ENCODE measurements around the gene ASB9.
A peak's percentile ranks its signal among the peaks of the same experiment; 100 is the strongest.
"Not testable (repeated sequence)": the region's sequence is repeated elsewhere in the genome, so short reads cannot be mapped to it uniquely, and the experiment has no call there.

ASB9 gene

GRCh38 chrX:15241301-15241700 lies 28.6 kb downstream of the ASB9 start:
- no peak for DNase-seq

DNA sequence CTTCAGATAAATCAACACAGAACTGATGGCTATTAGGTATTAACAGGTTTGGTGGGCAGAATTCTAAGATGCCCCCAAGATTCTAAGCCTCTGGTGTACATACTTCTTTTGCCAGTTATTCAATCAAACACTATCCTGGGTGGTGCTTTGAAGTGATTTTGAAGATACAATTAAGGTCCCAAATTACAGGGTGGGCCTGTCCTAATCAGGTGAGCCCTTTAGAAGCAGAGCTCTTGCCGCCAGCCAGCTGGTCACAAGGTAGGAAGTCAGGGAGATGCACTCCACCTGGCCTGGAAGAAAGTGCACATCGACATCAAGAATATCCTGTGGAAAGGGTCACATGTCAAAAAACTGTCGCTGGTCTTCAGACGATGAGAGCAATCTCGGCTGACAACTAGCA lies 29.5 kb downstream of the ASB9 start:
- DNase-seq: no peak

DNA sequence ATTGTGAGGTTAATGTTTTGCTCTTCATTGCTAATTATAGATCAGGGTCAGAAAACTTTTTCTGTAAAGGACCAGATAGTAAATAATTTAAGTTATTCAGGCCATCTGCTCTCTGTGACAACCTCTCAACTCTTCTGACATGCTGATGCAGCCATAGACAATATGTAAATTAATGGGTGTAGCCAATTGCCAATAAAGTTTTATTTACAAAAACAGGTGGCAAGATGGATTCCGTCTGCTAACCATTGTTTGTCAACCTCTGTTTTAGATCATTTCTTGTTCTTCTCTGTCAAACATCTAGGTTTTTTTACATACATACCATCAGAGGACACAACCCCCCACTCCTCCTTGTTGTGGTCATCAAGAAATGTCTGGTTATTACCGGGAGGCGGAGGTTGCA lies 33.7 kb downstream of the ASB9 start:
- DNase-seq: no peak

DNA sequence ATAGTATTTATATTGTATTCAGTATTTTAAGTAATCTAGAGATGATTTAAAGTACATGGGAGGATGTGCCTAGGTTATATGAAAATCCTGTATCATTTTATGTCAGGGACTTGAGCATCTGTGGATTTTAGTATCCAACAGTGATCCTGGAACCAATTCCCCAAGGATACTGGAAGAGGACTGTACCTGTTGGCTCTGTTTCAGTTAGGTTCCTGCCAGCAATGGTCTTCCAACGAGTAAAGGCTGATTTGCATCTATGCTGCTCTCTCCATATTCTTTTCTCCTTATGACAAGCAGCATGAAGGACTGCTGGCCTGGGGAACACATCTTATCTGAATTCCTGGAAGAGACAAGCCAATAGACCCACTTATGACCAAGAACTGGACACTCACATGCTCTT lies 34.9 kb downstream of the ASB9 start:
- DNase-seq: no peak

DNA sequence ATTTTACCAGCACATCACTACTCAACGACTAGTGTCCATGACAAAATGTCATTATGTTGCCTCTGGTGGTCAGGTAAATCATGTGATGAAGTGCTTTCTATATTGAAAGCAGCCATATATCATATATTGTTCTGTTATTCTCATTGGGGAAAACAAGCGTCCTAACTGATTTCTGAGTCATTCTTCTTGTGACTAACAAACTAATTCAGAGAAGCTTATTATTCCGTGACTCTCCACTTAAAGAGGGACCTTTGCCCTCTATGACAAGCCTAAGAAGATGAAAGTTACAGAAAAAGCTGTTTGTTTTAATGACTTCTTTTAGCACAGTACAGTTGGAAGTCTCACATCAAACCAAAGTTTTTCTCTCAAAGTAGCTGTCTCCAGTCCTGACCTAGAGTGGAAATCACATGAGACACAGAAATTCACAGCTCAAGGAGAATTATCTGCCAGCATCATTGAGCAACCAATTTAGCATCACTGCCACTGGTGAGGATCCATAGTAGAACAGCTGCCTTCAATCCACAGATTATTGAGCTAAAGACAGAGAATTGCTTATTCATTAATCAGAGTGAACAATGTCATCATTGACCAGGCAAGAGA lies 36.4 kb downstream of the ASB9 start:
- no peak for DNase-seq

DNA sequence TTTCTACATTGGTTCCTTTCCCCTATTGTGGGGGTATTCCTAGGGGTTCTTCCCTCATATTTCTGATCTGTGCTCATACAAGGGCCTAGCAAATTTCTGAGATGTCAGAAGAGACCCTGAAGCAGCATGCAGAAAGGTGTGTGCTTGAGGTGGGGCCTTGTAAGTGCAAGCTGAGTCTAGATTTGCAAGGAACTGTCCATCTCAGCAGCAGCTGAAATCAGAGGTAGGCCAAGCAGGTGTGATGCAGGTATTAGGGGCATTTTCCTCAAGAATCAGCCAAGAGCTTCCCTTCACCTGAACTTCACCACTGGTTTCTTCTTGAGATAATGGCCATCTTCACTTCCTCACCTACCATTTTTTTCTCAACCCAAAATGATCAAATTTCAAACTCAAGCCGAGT lies 45.1 kb downstream of the ASB9 start:
- DNase-seq: no peak

DNA sequence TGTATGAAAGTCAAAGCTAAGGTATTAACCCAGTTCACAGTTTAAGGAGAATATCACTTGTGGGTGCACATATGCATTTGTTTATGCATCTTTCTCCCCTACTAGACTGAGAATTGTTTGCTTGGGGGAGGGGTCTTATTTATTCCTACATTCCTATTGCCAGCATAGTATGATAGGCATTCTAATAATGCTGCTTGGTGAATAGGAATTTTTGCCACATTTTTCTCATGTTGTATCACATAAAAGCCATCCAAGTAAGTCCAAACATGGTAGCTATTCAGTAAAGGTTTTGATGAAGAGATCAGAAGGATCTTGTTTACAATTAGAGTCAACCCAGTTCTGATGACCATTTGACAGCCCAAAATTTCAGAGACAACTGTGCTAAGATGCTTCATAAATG lies 48.6 kb downstream of the ASB9 start:
- no peak for DNase-seq

- DNase-seq: no peak
Observed at GRCh38 chrX:15217161-15217560, 52.7 kb downstream of the ASB9 start.

GRCh38 chrX:15216280-15216679 lies 53.6 kb downstream of the ASB9 start:
- no peak for DNase-seq

DNA sequence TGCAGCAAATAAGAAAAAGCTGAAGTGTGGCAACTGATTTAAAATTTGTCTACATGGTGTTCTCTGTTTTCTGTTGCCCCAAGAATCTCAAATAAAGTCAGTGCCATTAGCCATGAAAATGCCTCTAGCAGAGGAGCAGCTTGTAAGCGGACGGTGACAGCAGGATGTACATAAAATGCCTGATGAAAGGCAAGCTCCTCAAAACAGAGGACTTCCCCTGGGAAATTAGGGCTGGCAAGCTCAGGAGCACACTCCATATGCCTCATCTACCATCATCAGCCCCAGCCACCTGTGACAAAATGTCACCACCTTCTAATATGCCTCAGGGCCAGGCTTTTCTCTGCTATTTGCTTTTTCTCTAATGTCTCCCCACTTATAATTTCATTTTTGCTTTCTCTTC lies 54.5 kb downstream of the ASB9 start:
- no peak for DNase-seq

DNA sequence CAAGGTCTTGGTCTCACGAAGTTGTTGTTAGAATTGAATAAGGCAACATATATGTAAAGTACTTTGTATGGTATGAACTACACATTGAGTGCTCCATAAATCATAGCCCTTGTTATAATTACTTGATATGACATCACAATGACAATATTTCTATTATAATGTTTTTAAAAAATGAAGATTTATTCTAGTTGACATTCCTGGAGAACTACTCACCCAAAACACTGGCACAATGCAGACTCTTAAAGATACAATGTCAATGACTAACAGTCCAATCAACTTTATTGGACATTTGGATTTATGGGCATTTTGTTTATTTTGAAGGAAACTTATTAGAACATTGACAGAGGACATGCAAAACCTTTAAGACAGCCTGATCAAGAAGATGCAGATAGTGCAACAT lies 55.3 kb downstream of the ASB9 start:
- DNase-seq: no peak

DNA sequence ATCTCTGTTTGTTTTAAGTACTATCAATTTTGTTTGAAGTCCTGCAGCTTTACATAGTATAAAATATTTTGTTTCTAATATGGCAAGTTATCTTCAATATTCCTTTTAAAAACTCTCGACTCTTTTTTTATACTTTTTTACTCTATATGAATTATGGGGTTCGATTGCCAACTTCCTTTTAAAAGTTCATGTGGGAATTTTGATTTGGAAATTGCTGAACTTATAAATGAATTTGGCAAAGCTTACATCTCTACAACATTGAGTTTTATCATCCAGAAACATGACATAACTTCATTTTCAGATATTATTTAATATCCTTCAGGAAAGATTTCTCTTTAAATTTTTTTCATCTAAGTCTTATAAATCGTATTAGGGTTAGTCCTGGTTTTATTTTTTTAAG lies 60.8 kb downstream of the ASB9 start:
- no peak for DNase-seq

DNA sequence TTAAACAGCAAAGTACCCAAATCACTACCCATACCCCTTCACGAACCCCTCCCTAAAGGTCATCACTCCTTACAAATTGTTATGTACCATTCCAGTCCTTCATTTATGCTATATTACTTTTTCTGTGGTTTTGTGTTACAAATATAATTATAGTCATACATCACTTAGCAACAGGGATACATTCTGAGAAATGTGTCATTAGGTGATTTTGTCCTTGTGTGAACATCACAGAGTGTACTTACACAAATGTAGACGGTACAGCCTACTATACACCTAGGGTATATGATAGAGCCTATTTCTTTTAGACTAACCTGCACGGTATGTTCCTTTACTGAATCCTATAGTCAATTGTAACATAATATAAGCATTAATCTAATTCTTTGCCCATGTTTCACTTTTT lies 61.9 kb downstream of the ASB9 start:
- DNase-seq: no peak

DNA sequence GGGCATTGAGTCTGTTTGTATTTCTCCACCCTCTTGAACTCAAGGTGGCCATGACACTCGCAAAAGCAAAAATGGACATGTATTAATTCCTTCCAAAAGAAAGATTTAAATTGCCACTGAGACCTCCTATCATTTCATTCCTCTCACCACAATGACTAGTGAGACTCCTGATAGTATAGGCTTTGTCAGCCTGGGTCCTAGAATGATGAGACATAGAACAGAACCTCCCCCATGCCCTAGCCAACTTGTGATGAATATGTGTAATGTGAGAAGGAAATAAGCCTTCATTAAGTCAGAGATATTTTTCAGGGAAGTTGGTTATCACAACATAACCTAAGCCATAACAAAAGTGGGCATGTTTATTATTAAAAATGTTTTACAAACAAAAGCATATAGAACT lies 62.5 kb downstream of the ASB9 start:
- no peak for DNase-seq

GRCh38 chrX:15206306-15206705 lies 63.6 kb downstream of the ASB9 start:
- peak; percentile 41 for DNase-seq

GRCh38 chrX:15204130-15204751 lies 65.6 kb downstream of the ASB9 start:
- DNase-seq: no peak

GRCh38 chrX:15203694-15204093 lies 66.2 kb downstream of the ASB9 start:
- no peak for DNase-seq

DNA sequence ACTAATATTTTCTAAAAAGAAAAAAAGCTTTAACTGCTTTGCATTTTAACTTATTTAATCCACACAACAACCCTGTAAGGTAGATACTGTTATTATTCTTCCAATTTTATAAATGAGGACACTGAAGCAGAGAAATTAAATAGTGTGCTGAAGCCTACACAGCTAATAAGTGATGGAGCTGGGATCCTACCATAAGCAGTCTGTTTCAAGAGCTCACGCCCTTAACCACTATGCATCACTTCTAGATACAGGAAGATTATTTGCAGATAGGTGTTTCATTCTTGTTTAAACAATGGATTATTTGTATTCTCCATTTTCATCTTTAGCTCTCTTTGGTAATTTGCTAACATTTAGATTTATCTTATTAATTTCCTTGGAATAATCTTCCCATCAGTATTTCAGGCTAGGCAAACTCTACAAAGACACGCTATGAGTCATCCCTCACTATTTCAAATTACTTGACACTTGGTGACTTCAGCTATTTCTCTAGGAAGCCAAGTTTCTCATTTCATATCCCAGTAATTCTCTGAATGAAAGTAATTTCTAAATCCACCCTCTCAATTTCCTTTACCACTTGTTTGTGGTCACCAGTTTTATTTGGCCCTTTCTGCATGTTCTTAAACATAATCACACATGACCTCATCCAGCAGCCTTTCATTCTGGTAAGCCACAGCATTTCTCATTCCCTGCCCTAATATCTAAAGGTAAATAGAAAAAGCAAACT lies 67.3 kb downstream of the ASB9 start:
- DNase-seq: no peak

GRCh38 chrX:15200871-15201270 lies 69.0 kb downstream of the ASB9 start:
- DNase-seq: no peak

DNA sequence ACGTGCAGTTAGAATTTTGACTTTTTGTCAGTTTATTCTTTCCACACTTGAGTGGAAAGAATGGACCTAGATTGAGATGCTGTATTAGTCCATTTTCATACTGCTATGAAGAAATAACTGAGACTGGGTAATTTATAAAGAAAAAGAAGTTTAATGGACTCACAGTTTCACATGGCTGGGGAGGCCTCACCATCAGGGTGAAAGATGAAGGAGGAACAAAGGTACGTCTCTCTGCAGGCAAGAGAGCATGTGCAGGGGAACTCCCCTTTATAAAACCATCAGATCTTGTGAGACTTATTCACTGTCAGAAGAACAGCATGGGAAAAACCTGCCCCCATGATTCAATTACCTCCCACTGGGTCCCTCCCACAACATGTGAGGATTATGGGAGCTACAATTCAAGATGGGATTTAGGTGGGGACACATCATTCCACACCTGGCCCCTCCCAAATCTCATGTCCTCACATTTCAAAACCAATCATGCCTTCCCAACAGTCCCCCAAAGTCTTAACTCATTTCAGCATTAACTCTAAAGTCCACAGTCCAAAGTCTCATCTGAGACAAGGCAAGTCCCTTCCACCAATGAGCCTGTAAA lies 71.2 kb downstream of the ASB9 start:
- DNase-seq: not testable (repeated sequence)

DNA sequence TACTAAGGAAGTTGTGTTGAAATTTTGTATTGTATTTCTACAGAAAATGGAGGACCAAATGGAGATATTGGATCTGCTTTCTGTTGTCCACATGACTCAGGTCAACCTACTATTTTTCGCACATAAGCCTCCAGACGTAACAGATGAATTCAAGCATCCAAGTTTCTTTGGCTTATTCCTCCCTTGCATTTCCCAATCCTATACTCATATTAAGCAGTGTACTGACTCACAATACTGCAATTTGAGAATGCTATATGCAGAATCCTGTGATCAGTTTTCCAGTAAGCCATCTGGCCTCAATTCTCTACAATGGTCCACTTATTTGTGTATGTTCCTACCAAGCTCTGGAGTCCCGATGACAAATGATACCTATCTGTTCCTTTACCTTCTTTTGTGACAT lies 75.7 kb downstream of the ASB9 start:
- DNase-seq: no peak
